BLaER1 (cell line): ENCODE measurements around the gene TTC7B.

Experiments used
- H3K27ac ChIP-seq: shearing (Covaris generic); formaldehyde crosslinking; 2 replicates; pipeline ENCODE4 v1.8.1; 2022
- H3K27me3 ChIP-seq: shearing (Covaris generic); formaldehyde crosslinking; 2 replicates; pipeline ENCODE4 v1.8.1; 2022
- H3K36me3 ChIP-seq: shearing (Covaris generic); formaldehyde crosslinking; 2 replicates; pipeline ENCODE4 v1.8.1; 2022
- H3K4me1 ChIP-seq: shearing (Covaris generic); formaldehyde crosslinking; 2 replicates; pipeline ENCODE4 v1.8.1; 2022
- H3K4me2 ChIP-seq: shearing (Covaris generic); formaldehyde crosslinking; 2 replicates; pipeline ENCODE4 v1.8.1; 2022
- H3K4me3 ChIP-seq: shearing (Covaris generic); formaldehyde crosslinking; 2 replicates; pipeline ENCODE4 v1.8.1; 2022
- H3K9ac ChIP-seq: shearing (Covaris generic); formaldehyde crosslinking; 2 replicates; pipeline ENCODE4 v1.8.1; 2022
- H3K9me3 ChIP-seq: shearing (Covaris generic); formaldehyde crosslinking; 2 replicates; pipeline ENCODE4 v1.8.1; 2022
- H4K20me1 ChIP-seq: shearing (Covaris generic); formaldehyde crosslinking; 2 replicates; pipeline ENCODE4 v1.8.1; 2022
- Cebpa-rat ChIP-seq: shearing (Covaris generic); IDR thresholded peaks from 2 replicates; pipeline ENCODE4 v1.8.1; 2022

Gene TTC7B

GRCh38 chr14:90553921-90554336 is 262.3 kb downstream of the TTC7B start:
- Histone ChIP-seq H3K4me1 (peaks cover 95% of the 10 kb centered on the region), H3K9ac (peak overlapping the region; percentile 98), H3K27ac (peak overlapping the region; percentile 99), H3K9me3 (no peaks in the 10 kb centered on the region), H3K4me3 (peak overlapping the region; percentile 69; the same call in 1 of the 2 replicates), H4K20me1 (no peaks in the 10 kb centered on the region), H3K27me3 (no peaks in the 10 kb centered on the region), H3K4me2 (peak overlapping the region; percentile 100), H3K36me3 (peaks cover 10% of the 10 kb centered on the region)
- TF ChIP-seq Cebpa-rat, result no peak

- peak overlapping the region; percentile 98 for H3K9ac ChIP-seq
- TF ChIP-seq Cebpa-rat, result no peak
- peak overlapping the region; percentile 100 for H3K4me2 ChIP-seq
Observed at GRCh38 chr14:90553298-90553920, 262.8 kb downstream of the TTC7B start.

DNA sequence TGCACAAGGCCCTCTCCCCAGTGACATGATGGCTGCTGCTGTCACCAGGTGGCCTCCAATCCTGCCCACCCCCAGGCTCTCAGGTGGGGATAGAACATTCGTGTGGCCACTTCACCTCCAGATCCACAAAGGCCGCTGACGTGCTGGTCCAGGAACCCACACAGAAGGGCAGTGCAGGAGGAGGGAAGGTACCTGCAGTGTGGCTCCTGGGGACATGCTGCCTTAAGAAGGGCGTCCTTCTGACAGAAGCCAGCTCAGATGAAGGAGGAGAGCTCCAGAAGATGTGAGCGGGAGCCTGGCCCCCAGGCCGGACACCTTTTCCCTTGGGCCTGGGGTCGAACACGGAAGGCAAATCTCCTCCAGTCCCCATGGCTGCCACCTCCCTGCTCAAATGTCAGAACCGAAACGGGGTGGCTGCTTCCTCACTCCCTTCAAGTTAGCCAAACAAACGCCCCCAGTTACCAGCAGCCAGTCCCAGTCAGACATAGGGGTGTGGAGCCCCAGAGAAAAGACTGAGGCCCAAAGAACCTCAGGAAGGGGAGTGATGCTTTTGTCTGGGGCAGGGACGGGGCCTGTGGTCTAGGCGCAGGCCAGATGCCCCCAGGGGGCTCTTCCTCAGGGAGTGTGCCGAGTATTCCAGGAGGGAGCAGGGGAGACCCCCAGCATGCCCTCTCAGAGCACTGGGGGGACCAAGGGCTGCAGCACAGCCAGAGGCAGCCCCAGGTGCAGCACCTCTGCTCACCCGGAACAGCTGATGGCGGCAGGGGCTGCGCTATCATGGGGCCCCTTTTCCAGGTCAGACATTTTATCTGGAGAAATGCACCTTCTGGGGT is 263.5 kb downstream of the TTC7B start:
- TF ChIP-seq Cebpa-rat, result no peak
- Histone ChIP-seq H3K9ac (peak overlapping the region; percentile 98), H3K27me3 (no peaks in the 10 kb centered on the region), H3K36me3 (peaks cover 4% of the 10 kb centered on the region), H3K4me3 (peak overlapping the region; percentile 41), H4K20me1 (no peaks in the 10 kb centered on the region), H3K4me2 (peak overlapping the region; percentile 100), H3K9me3 (no peaks in the 10 kb centered on the region), H3K27ac (peak overlapping the region; percentile 99), H3K4me1 (peaks cover 95% of the 10 kb centered on the region)

More at GRCh38 chr14:90553298-90553920, 262.8 kb downstream of the TTC7B start:
- Histone ChIP-seq H3K4me1 (peaks cover 95% of the 10 kb centered on the region), H3K36me3 (peaks cover 10% of the 10 kb centered on the region), H3K9me3 (no peaks in the 10 kb centered on the region), H4K20me1 (no peaks in the 10 kb centered on the region), H3K27ac (peak overlapping the region; percentile 99), H3K4me3 (peak overlapping the region; percentile 41), H3K27me3 (no peaks in the 10 kb centered on the region)

- Histone ChIP-seq H4K20me1 (no peaks in the 10 kb centered on the region), H3K9me3 (no peaks in the 10 kb centered on the region), H3K4me1 (peaks cover 95% of the 10 kb centered on the region), H3K27ac (peak overlapping the region; percentile 99), H3K36me3 (no peaks in the 10 kb centered on the region), H3K4me3 (peak overlapping the region; percentile 41), H3K27me3 (no peaks in the 10 kb centered on the region), H3K9ac (peak overlapping the region; percentile 98), H3K4me2 (peak overlapping the region; percentile 100)
- TF ChIP-seq Cebpa-rat, result no peak
Observed at GRCh38 chr14:90551733-90552464, 264.3 kb downstream of the TTC7B start.

DNA sequence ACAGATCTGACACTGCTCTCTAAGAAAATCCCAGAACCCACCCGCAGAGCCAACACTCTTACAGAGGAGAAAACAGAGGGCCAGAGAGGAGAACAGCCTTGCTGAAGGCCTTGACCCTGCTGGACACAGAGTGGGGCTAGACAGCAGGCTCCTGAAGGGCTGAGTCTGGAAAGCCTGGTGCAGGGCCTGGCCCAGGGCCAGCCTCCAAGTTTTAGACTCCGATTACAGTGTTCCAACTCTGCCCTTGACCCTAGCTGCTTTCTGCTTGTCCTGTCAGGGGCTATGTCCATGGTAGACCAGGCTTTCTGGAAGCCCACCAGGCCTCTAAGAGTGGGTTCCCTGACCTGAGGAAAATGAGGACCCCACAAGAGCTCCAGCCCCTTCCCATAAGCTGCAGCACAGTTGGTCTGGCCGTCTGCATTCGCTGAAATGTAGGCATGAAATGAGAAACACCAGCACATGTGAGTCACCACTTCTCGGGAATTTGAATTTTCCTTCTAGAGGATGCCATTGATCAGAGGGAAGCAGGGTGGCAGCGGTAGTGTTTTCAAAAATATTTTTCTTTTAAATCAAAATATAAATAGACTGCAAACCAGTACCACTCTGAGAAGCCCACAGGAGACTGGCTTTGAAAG is 265.0 kb downstream of the TTC7B start:
- no peaks in the 10 kb centered on the region for H3K9me3 ChIP-seq
- peak overlapping the region; percentile 98 for H3K9ac ChIP-seq
- H3K27ac ChIP-seq, result peak overlapping the region; percentile 99
- H3K4me1 ChIP-seq, result peaks cover 95% of the 10 kb centered on the region
- H3K4me3 ChIP-seq, result peak overlapping the region; percentile 41
- no peaks in the 10 kb centered on the region for H3K27me3 ChIP-seq
- no peaks in the 10 kb centered on the region for H4K20me1 ChIP-seq
- H3K36me3 ChIP-seq, result no peaks in the 10 kb centered on the region
- no peak for TF ChIP-seq Cebpa-rat
- H3K4me2 ChIP-seq, result peak overlapping the region; percentile 100

DNA sequence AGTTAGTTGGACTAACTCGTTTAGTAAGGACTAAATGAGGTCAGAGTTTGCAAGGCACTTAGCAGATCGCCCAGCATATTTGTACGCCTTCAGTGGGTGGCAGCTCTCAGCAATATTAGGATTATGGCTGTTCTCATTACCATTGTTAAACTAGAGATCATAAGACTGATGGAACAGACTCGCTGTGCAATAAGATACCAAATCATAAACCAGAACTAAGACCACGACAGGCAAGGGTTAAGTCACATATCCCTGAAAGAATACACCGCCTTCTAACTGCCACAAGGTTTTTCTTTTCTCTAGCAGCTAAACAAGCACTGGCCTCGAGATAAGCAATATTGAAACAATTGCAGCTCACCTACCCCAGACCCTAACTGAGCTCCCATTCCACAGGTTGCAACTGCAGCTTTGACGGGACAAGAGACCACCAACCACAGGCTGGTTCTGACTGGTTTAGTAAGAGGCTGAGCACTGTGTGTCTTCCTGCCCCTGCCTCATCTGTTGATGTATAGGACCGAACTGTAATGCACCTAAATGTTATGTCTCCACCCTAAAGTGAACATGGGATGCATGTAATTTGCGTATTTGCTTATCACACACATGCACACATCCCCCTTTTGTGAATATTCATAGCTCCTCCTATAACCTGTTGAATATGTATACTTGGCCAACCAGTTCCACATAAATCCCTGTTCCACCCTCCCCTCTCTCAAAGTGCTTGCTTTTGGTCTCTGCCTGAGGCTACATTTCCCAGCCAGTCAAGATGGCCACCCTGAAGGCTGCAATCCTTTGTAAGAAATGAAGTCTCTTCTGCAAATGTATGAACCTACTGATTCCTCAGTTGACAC is 266.2 kb downstream of the TTC7B start:
- Histone ChIP-seq H3K36me3 (no peaks in the 10 kb centered on the region), H3K4me2 (peak overlapping the region; percentile 100), H3K27ac (peak overlapping the region; percentile 99), H3K9me3 (no peaks in the 10 kb centered on the region), H3K4me1 (peaks cover 95% of the 10 kb centered on the region), H3K9ac (no peak overlapping the region; the same call in 1 of the 2 replicates), H3K4me3 (peak overlapping the region; percentile 41; the same call in 1 of the 2 replicates), H3K27me3 (no peaks in the 10 kb centered on the region), H4K20me1 (no peaks in the 10 kb centered on the region)
- no peak for TF ChIP-seq Cebpa-rat

- H3K36me3 ChIP-seq, result 0 out of 2 replicates have a peak, but pooled peaks cover 9% of the 10 kb centered on the region
Observed at GRCh38 chr14:90548455-90548854, 267.8 kb downstream of the TTC7B start.

DNA sequence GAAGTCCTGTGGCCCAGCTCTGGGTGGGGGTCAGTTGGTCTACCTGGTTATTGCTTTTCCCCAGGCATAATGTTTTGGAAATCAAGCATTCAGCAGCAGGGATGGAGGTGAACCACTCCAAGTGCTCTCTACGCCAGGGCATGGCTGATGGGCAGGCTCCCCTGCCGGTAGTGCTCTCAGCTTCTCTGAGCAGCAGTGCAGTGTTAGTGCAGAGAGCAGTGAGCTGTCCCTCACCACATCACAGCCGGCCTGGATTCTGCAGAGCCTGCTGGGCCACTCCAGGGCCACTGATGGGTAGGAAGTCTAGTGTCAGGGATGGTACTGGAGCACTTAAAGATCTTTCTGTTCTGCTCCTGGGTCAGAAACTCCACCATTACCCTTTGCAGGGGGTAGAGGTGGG is 268.3 kb downstream of the TTC7B start:
- TF ChIP-seq Cebpa-rat, result no peak
- H3K27ac ChIP-seq, result peak overlapping the region; percentile 99
- no peak overlapping the region for H3K4me3 ChIP-seq
- H4K20me1 ChIP-seq, result no peaks in the 10 kb centered on the region
- H3K9ac ChIP-seq, result no peak overlapping the region
- H3K27me3 ChIP-seq, result no peaks in the 10 kb centered on the region
- H3K4me2 ChIP-seq, result peak overlapping the region; percentile 100
- peaks cover 94% of the 10 kb centered on the region for H3K4me1 ChIP-seq
- H3K36me3 ChIP-seq, result 0 out of 2 replicates have a peak, but pooled peaks cover 9% of the 10 kb centered on the region
- no peaks in the 10 kb centered on the region for H3K9me3 ChIP-seq

More at GRCh38 chr14:90548455-90548854, 267.8 kb downstream of the TTC7B start:
- Histone ChIP-seq H3K27ac (peak overlapping the region; percentile 99), H3K4me1 (peaks cover 98% of the 10 kb centered on the region), H3K9ac (no peak overlapping the region), H3K4me3 (no peak overlapping the region), H3K4me2 (peak overlapping the region; percentile 100), H4K20me1 (no peaks in the 10 kb centered on the region), H3K9me3 (no peaks in the 10 kb centered on the region), H3K27me3 (no peaks in the 10 kb centered on the region)
- no peak for TF ChIP-seq Cebpa-rat
